ENCODE data around the gene GNA12.

The GNA12 gene

DNA sequence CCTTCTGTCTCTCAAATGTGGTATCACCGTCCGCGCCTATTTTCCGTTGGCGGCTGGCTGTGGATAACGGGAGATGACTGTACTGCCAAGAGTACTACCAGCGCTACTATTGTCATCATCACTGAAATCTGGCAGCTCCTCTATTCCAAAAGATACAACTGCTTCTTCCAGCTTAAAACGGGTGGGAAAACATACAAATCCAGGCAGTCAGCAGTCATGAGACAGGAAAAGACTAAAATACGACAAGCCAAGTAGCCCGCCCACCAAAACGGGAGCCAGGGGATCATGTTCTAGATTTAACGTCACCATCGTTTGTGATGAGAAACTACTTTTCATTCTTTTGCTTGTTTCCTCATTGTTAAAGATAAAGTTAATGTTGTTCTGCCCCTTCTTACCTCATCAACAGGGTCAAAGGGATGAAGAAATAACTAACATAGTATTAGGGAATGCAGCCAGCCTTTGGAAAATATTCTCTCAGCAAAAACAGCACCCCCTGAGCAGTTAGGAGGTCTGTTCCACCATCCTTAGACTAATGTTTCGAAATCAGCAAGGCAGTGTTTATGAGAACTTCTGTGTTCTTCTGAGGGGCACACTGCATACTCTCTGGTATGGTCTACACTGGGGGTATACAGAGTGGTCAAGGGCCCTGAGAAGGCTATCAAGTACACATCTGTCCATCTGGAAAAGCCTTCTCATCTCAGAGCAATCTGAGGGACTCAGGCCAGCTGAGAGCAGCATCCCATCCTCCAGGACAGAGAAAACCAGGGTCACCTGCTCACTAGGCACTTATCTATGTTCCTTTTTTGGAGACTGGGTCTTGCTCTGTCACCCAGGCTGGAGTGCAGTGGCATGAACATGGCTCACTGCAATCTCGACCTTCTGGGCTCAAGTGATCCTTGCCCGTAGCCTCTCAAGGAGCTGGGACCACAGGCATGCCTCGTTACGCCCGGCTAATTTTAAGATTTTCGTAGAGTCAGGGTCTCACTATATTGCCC is 47.5 kb downstream of the GNA12 start:
- TF ChIP-seq, protein P1, sequence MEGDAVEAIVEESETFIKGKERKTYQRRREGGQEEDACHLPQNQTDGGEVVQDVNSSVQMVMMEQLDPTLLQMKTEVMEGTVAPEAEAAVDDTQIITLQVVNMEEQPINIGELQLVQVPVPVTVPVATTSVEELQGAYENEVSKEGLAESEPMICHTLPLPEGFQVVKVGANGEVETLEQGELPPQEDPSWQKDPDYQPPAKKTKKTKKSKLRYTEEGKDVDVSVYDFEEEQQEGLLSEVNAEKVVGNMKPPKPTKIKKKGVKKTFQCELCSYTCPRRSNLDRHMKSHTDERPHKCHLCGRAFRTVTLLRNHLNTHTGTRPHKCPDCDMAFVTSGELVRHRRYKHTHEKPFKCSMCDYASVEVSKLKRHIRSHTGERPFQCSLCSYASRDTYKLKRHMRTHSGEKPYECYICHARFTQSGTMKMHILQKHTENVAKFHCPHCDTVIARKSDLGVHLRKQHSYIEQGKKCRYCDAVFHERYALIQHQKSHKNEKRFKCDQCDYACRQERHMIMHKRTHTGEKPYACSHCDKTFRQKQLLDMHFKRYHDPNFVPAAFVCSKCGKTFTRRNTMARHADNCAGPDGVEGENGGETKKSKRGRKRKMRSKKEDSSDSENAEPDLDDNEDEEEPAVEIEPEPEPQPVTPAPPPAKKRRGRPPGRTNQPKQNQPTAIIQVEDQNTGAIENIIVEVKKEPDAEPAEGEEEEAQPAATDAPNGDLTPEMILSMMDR (IDR thresholded peaks at IDR 0.05; ENCODE audit: low read depth, low read length, missing control alignments), result no peak
- no peak for DNase-seq (ENCODE audit: low read depth)
- in situ Hi-C loops (cut with HindIII; ENCODE audit: low sequenced_read_pairs), result no loop called here
- no peak overlapping the region for H3K4me3 ChIP-seq (ENCODE audit: low read depth, low read length)

DNA sequence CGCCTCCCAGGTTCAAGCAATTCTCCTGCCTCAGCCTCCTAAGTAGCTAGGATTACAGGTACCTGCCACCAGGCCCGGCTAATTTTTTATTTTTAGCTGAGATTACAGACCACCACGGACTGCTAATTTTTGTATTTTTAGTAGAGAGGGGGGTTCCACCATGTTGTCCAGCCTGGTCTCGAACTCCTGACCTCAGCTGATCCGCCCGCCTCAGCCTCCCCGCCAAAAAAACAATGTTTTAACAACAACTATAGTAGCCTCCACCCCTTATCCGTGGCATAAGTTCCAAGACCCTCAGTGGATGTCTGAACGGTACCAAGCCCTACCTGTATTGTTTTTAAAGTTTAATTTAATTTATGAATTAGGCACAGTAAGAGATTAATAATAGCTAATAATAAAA is 48.2 kb downstream of the GNA12 start:
- in situ Hi-C loops (cut with HindIII; ENCODE audit: low sequenced_read_pairs), result no loop called here
- DNase-seq (ENCODE audit: low read depth), result no peak
- TF ChIP-seq, protein P1 (IDR thresholded peaks at IDR 0.05; ENCODE audit: low read depth, low read length, missing control alignments), result no peak
- no peak overlapping the region for H3K4me3 ChIP-seq (ENCODE audit: low read depth, low read length)

DNA sequence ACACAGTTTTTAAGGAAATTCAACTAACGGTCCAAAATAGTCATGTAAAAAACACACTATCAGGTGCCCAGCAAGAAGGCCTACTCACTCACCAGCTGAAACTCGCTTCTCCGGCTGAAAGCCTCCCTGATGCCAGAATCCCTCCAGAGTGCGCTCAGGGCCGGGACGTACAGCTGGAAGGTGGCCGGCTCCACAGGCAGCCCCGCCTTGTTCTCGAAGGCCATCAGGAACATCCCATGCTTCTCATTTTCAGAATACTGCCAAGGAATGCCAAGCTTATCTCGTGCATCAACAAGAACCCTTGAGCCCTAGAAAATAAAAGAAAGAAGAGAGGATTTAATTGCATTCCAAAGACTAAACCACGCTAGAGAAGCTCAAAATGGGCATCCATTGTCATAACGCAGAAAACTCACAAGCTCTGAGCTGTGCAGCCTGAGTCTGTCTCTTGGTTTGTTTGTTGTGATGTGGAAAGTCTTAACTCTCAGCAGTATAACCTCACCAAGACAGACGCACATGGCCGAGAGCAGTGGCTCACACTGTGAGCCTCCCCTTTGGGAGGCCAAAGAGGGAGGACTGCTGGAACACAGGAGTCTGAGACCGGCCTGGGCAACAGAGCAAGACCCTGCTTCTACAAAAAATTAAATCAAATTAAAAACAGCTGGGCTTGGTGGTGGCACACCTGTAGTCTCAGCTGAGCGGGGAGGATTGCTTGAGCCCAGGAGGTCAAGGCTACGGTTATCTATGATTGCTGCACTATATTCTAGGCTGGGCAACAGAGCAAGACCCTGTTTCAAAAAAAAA is 49.1 kb downstream of the GNA12 start:
- TF ChIP-seq, protein P1 (IDR thresholded peaks at IDR 0.05; ENCODE audit: low read depth, low read length, missing control alignments), result no peak
- no peak for DNase-seq (ENCODE audit: low read depth)
- in situ Hi-C loops (cut with HindIII; ENCODE audit: low sequenced_read_pairs), result no loop called here
- no peak overlapping the region for H3K4me3 ChIP-seq (ENCODE audit: low read depth, low read length)

DNA sequence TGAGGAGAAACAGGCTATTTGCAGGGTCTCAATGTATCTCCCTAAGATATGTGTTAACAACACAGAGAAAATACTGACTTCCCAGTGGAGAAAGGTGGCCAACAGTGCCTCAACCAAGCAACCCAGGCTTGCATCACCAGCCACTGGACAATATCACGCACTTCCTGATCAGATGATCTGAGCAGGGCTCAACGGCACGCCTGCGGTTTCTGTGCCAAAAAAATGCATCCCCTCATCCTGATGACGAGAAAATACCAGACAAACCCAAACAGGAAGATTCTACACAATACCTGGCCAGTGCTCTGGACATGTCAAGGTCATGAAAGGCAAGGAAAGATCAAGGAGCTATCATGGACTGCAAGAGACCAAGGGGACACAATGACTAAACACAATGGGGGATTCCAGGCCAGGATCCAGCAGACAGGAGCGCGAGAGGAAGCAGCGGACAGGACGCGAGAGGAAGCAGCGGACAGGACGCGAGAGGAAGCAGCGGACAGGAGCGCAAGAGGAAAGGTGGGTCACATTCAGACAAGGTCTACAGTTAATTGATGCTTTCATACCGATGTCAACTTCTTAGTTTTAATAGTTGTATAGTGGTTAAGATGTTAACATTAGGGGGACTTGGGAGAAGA is 51.1 kb downstream of the GNA12 start:
- in situ Hi-C loops (cut with HindIII; ENCODE audit: low sequenced_read_pairs), result no loop called here
- DNase-seq (ENCODE audit: low read depth), result no peak
- H3K4me3 ChIP-seq (ENCODE audit: low read depth, low read length), result no peak overlapping the region
- TF ChIP-seq, protein P1 (IDR thresholded peaks at IDR 0.05; ENCODE audit: low read depth, low read length, missing control alignments), result no peak

DNA sequence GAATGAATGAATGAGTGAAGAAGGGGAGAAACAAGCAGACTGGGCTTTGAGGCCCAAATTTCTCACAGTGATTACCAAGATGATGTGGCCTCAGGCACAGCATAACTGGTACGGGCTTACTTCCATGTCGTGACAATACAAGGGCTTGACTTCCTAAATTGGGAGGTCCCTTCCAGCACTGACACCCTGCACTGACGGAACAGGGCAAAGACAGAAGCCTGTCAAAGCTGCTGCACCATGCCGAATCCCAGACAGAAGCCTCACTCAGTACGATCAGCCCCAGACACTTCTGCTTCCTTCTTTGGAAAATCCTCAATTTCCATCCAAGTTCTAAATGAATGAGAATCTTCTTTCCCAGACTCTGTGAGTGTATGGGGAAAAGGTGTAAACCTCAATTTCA is 51.9 kb downstream of the GNA12 start:
- in situ Hi-C loops (cut with HindIII; ENCODE audit: low sequenced_read_pairs), result no loop called here
- no peak overlapping the region for H3K4me3 ChIP-seq (ENCODE audit: low read depth, low read length)
- no peak for DNase-seq (ENCODE audit: low read depth)
- TF ChIP-seq, protein P1 (IDR thresholded peaks at IDR 0.05; ENCODE audit: low read depth, low read length, missing control alignments), result no peak

DNA sequence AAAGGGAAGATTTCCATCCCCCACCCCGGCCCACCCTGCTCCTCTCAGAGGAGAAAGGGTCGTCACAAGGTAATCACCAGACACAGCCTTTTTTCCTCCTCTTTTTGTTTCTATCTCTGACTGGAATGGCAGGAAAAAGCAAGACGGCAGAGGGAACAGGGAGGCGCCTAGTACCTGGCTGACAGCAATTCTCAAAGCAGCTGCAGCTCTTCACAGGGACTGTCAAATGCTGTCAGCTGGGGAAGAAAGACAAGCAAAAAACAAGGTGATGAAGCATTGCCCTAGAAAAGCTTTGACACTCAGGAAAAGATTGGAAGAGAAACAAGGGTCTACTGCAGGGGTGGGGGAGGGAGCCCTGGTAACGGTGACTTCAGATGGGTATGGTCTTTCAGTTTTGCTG is 52.7 kb downstream of the GNA12 start:
- no peak overlapping the region for H3K4me3 ChIP-seq (ENCODE audit: low read depth, low read length)
- no peak for DNase-seq (ENCODE audit: low read depth)
- TF ChIP-seq, protein P1 (IDR thresholded peaks at IDR 0.05; ENCODE audit: low read depth, low read length, missing control alignments), result no peak
- in situ Hi-C loops (cut with HindIII; ENCODE audit: low sequenced_read_pairs), result no loop called here
